ENCODE results near the gene LEUTX. TPM values are rescaled to one million over a fixed set of nuclear protein-coding genes. Genes with fewer than 3 reads are reported as not detected.
"Not testable (repeated sequence)": the region's sequence is repeated elsewhere in the genome, so short reads cannot be mapped to it uniquely, and the experiment has no call there.

Gene LEUTX
- total RNA-seq, 4 donors from 2014 or later = not detected

DNA sequence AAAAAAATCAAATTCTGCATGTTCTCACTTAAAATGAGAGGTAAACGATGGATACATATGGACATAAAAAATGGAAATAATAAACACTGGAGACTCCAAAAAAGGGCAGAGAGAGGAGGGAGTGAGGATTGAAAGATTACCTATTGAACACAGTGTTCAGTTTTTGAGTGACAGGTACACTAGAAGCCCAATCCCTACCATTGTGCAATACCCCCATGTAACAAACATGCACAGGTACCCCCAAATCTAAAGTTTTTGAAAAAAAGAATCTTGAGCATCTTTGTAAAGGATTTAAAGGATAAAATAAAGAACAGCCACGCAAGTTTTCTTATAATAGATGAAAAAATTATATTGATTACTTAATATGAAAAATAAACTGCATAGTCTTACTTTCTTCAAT lies 24.1 kb upstream of the LEUTX start:
- no peaks in the 10 kb centered on the region for H3K9me3 ChIP-seq
- no peak for TF ChIP-seq EP300 (IDR thresholded peaks at IDR 0.05)
- TF ChIP-seq POLR2A (IDR thresholded peaks at IDR 0.05) = no peak
- TF ChIP-seq, protein P1, sequence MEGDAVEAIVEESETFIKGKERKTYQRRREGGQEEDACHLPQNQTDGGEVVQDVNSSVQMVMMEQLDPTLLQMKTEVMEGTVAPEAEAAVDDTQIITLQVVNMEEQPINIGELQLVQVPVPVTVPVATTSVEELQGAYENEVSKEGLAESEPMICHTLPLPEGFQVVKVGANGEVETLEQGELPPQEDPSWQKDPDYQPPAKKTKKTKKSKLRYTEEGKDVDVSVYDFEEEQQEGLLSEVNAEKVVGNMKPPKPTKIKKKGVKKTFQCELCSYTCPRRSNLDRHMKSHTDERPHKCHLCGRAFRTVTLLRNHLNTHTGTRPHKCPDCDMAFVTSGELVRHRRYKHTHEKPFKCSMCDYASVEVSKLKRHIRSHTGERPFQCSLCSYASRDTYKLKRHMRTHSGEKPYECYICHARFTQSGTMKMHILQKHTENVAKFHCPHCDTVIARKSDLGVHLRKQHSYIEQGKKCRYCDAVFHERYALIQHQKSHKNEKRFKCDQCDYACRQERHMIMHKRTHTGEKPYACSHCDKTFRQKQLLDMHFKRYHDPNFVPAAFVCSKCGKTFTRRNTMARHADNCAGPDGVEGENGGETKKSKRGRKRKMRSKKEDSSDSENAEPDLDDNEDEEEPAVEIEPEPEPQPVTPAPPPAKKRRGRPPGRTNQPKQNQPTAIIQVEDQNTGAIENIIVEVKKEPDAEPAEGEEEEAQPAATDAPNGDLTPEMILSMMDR (IDR thresholded peaks at IDR 0.05) = no peak
- TF ChIP-seq POLR2AphosphoS5 (IDR thresholded peaks at IDR 0.05) = no peak
- no peak overlapping the region for H3K4me3 ChIP-seq
- H3K36me3 ChIP-seq = no peaks in the 10 kb centered on the region
- 73 to 75% methylated on average over 2 of the region's 2 CpGs for WGBS, 2 donors (ENCODE audit: low coverage in 1 of 2)
- H3K27ac ChIP-seq = no peak overlapping the region
- H3K27me3 ChIP-seq = peaks cover 62% of the 10 kb centered on the region
- H3K4me1 ChIP-seq = no peaks in the 10 kb centered on the region
- no peak for ATAC-seq

DNA sequence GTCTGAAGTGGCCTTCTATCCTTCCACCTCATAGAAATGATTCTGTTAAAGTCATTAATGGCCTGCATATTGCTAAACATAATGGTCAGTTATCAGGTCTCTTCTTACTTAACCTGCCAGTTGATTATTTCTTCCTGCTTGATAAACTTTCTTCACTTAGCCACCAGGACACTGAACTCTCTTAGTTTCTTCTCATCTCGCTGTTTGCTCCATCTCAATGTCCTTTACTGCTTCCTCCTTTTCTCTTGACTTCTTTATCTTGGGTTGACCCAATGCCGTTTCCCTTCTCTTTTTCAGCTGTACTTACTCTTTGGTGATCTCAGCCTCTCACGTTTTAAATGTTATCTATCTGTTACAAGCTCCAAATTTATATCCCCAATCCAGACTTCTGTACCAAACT lies 23.7 kb upstream of the LEUTX start:
- no peak overlapping the region for H3K4me3 ChIP-seq
- 54% methylated on average over 3 of the region's 3 CpGs; no CpG with 5 or more reads in 1 of the 2 donors for WGBS, 2 donors (ENCODE audit: low coverage in 1 of 2)

DNA sequence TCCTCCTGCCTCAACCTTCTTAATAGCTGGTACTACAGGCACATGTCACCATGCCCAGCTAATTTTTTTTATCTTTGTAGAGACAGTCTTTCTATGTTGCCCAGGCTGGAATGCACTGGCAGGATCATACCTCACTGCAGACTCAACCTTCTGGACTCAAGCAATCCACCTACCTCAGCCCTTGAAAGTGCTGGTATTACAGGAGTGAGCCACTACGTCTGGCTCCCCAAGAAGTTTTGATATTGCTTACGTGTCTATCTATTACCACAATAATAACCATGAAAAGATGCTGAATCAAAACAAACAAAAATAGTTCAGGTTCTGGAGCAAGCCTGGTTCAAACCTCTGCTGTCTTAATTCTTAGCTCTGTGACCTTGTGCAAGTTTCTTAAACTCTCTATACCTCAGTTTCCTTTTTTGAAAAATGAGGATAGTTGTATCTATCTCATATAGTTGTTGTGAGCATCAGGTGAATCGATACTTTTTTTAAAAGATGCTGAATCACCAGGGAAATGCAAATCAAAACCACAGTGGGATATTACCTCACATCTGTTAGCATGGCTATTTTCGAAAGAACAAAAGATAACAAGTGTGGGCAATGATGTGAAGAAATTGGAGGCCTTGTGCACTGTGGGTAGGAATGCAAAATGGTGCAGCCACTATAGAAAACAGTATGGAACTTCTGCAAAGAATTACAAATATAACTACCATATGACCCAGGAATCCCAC lies 19.0 kb upstream of the LEUTX start:
- Histone ChIP-seq H3K9me3 (peaks cover 0 to 2% (median 0%) of the 10 kb centered on the region in 3 donors), H3K36me3 (no peaks in the 10 kb centered on the region), H3K4me1 (no peaks in the 10 kb centered on the region), H3K27me3 (peaks cover 48% of the 10 kb centered on the region), H3K27ac (no peak overlapping the region), H3K4me3 (no peak overlapping the region)
- 71 to 81% methylated on average over 2 to 4 of the region's 4 CpGs for WGBS, 2 donors (ENCODE audit: low coverage in 1 of 2)
- no peak for ATAC-seq
- TF ChIP-seq POLR2A (IDR thresholded peaks at IDR 0.05) = no peak
- TF ChIP-seq, protein P1 (IDR thresholded peaks at IDR 0.05) = no peak
- TF ChIP-seq EP300 (IDR thresholded peaks at IDR 0.05) = no peak
- TF ChIP-seq POLR2AphosphoS5 (IDR thresholded peaks at IDR 0.05) = no peak

More for the DNA sequence above, 23.7 kb upstream of the LEUTX start:
- no peak for ATAC-seq
- H3K27me3 ChIP-seq = peaks cover 64% of the 10 kb centered on the region
- no peak overlapping the region for H3K27ac ChIP-seq
- TF ChIP-seq EP300 (IDR thresholded peaks at IDR 0.05) (no peak), POLR2A (IDR thresholded peaks at IDR 0.05) (no peak)
- TF ChIP-seq, protein P1 (IDR thresholded peaks at IDR 0.05) = no peak
- H3K4me1 ChIP-seq = no peaks in the 10 kb centered on the region
- no peaks in the 10 kb centered on the region for H3K9me3 ChIP-seq
- H3K36me3 ChIP-seq = no peaks in the 10 kb centered on the region

- H3K4me1 ChIP-seq, H3K4me3 ChIP-seq, H3K36me3 ChIP-seq, ATAC-seq, H3K27ac ChIP-seq: not testable (repeated sequence)
- H3K9me3 ChIP-seq = peaks cover 0 to 12% (median 0%) of the 10 kb centered on the region in 3 donors
- peaks cover 59% of the 10 kb centered on the region for H3K27me3 ChIP-seq
- 100% methylated on average over 1 of the region's 1 CpG for WGBS, 2 donors (ENCODE audit: low coverage in 1 of 2)
Measured at GRCh38 chr19:39761851-39762250, 16.8 kb upstream of the LEUTX start.

GRCh38 chr19:39765091-39766076 lies 13.3 kb upstream of the LEUTX start:
- ATAC-seq = no peak
- H3K27me3 ChIP-seq = peaks cover 42% of the 10 kb centered on the region
- H3K4me1 ChIP-seq = no peaks in the 10 kb centered on the region
- H3K27ac ChIP-seq = no peak overlapping the region
- WGBS, 2 donors (ENCODE audit: low coverage in 1 of 2) = 45 to 47% methylated on average over 12 to 16 of the region's 16 CpGs
- H3K36me3 ChIP-seq = no peaks in the 10 kb centered on the region
- H3K4me3 ChIP-seq = no peak overlapping the region
- TF ChIP-seq, protein P1 (IDR thresholded peaks at IDR 0.05) = peak; percentile 12 to 61 (median 32)
- no peak for TF ChIP-seq POLR2A (IDR thresholded peaks at IDR 0.05)
- H3K9me3 ChIP-seq = peaks cover 0 to 12% (median 0%) of the 10 kb centered on the region in 3 donors

Measured in gastroesophageal sphincter (tissue), 4 donors.